ENCODE measurements around the gene RYR2.

DNA sequence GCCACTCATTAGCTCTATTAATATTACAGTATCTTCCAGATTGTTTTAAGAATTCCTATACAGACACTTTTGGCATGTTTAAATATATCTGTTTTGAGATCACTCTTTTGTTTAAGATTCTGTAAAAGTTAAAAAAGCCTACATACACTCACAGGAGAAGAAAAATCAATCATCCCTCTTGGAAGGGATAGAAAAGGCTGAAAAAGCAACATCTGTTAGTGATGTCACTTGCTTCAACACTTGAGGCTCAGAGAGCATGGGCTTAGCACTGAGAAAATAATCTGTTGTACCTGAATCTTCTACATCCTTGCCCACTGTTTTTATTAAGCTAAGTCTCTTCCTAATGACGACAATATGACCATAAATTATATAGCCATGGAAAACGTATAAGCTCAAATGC is 721.8 kb downstream of the RYR2 start:
- TF ChIP-seq, protein P1, sequence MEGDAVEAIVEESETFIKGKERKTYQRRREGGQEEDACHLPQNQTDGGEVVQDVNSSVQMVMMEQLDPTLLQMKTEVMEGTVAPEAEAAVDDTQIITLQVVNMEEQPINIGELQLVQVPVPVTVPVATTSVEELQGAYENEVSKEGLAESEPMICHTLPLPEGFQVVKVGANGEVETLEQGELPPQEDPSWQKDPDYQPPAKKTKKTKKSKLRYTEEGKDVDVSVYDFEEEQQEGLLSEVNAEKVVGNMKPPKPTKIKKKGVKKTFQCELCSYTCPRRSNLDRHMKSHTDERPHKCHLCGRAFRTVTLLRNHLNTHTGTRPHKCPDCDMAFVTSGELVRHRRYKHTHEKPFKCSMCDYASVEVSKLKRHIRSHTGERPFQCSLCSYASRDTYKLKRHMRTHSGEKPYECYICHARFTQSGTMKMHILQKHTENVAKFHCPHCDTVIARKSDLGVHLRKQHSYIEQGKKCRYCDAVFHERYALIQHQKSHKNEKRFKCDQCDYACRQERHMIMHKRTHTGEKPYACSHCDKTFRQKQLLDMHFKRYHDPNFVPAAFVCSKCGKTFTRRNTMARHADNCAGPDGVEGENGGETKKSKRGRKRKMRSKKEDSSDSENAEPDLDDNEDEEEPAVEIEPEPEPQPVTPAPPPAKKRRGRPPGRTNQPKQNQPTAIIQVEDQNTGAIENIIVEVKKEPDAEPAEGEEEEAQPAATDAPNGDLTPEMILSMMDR (IDR thresholded peaks at IDR 0.05) = no peak
- TF ChIP-seq EP300 (IDR thresholded peaks at IDR 0.05) (no peak), POLR2A (IDR thresholded peaks at IDR 0.05) (no peak)
